CD8-positive, alpha-beta memory T cell (primary cell): Measurements from ENCODE around the gene HLTF. TPM values are rescaled to one million over a fixed set of nuclear protein-coding genes. Genes with fewer than 3 reads are reported as not detected.

Experiments used
- CTCF ChIA-PET: fragments of 350-600 bp; sonication (Branson Sonifier 250); formaldehyde crosslinking; loops from one replicate; lab custom pipeline; 2021; ENCODE audit warnings: antibody characterized with exemption; lab: Charles Lee
- POLR2A ChIA-PET: fragments of 350-600 bp; sonication (Branson Sonifier 250); formaldehyde crosslinking; loops from one replicate; lab custom pipeline; 2021; ENCODE audit warnings: antibody characterized with exemption; lab: Charles Lee
- DNase-seq, 5 donors: peaks; one replicate each; pipeline versions ENCODE4 v3.0.0 to v3.0.0-alpha.2; 2020 to 2022; ENCODE audit warnings: mixed read lengths in 1 of 5
- H3K27ac ChIP-seq: one replicate; pipeline ENCODE4 v1.7.0; 2013; ENCODE audit warnings: low read depth, mild to moderate bottlenecking, low read length, moderate library complexity
- H3K27me3 ChIP-seq: 2 replicates; pipeline ENCODE4 v1.7.0; 2013; ENCODE audit warnings: low read length, mild to moderate bottlenecking; ENCODE audit not compliant: insufficient read depth, poor library complexity, severe bottlenecking
- H3K36me3 ChIP-seq: 2 replicates; pipeline ENCODE4 v1.7.0; 2013; ENCODE audit warnings: mild to moderate bottlenecking, low read length, moderate library complexity; ENCODE audit not compliant: insufficient read depth
- H3K4me1 ChIP-seq: 2 replicates; pipeline ENCODE4 v1.7.0; 2013; ENCODE audit warnings: mild to moderate bottlenecking, low read length, moderate library complexity; ENCODE audit not compliant: insufficient read depth
- H3K4me3 ChIP-seq: 2 replicates; pipeline ENCODE4 v1.7.0; 2013; ENCODE audit warnings: mild to moderate bottlenecking, low read length
- H3K9me3 ChIP-seq: 2 replicates; pipeline ENCODE4 v1.7.0; 2013; ENCODE audit warnings: mild to moderate bottlenecking, low read length
- H3K27ac Mint-ChIP-seq, 8 donors: one replicate each; pipeline ENCODE4 v1.8.0; 2020 to 2021; ENCODE audit warnings: mixed read lengths in 8 of 8, mild to moderate bottlenecking in 6 of 8, inconsistent platforms in 3 of 8, moderate library complexity in 3 of 8
- H3K27me3 Mint-ChIP-seq, 2 donors: one replicate each; pipeline ENCODE4 v1.8.0; 2020 to 2021; ENCODE audit warnings: mixed read lengths in 2 of 2, mild to moderate bottlenecking in 1 of 2, moderate library complexity in 1 of 2
- H3K36me3 Mint-ChIP-seq, 3 donors: one replicate each; pipeline ENCODE4 v1.8.0; 2020 to 2021; ENCODE audit warnings: mixed read lengths in 3 of 3, inconsistent platforms in 1 of 3, mild to moderate bottlenecking in 1 of 3
- H3K4me1 Mint-ChIP-seq, 3 donors: one replicate each; pipeline ENCODE4 v1.8.0; 2020 to 2021; ENCODE audit warnings: mixed read lengths in 3 of 3, inconsistent platforms in 1 of 3, mild to moderate bottlenecking in 1 of 3
- H3K4me3 Mint-ChIP-seq, 7 donors: one replicate each; pipeline ENCODE4 v1.8.0; 2020 to 2021; ENCODE audit warnings: mixed read lengths in 7 of 7, mild to moderate bottlenecking in 6 of 7, moderate library complexity in 4 of 7, inconsistent platforms in 2 of 7
- H3K9me3 Mint-ChIP-seq, 5 donors: one replicate each; pipeline ENCODE4 v1.8.0; 2020 to 2022; ENCODE audit warnings: mixed read lengths in 5 of 5, mild to moderate bottlenecking in 3 of 5, moderate library complexity in 2 of 5, inconsistent platforms in 1 of 5
- polyA plus RNA-seq: library from polyadenylated mRNA; unstranded; fragments of 300-500 nt; fragmentation: Illumina TruSeq; gene quantifications from one replicate; pipeline ENCODE4 v1.2.3, GENCODE V29; 2021
- total RNA-seq, 2 experiments: library from RNA; stranded (reverse); gene quantifications; one replicate each; pipeline ENCODE4 v1.2.3, GENCODE V29; 2021

The HLTF gene
- total and polyA plus RNA-seq, 3 experiments from 2014 or later = 17.5 to 20.9 (median 18.6) TPM

DNA sequence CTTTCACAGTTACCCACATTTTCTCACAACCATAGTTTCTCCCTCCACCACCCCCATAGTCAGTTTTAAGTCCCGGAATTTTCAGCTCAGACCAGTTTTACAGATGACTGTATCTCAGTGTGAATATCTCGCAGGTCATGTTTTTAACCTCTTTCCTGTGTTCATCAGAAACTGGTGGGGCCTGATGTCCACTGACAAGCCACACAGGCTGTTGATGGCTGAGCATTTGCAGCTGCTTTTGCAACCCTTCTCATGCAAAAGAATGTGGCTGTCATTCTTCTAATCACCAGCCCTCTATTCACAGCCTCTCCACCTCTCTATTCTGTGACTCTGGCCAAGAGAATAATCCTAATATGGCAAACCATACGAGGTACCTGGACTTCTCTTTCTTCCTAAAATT lies 86.5 kb downstream of the HLTF start:
- H3K36me3 Mint-ChIP-seq = peaks cover 12 to 70% (median 15%) of the 10 kb centered on the region in 3 donors
- H3K9me3 ChIP-seq = no peaks in the 10 kb centered on the region
- H3K4me1 ChIP-seq = peaks cover 17% of the 10 kb centered on the region
- peaks cover 54 to 80% (median 74%) of the 10 kb centered on the region in 3 donors for H3K4me1 Mint-ChIP-seq
- peak overlapping the region; percentile 52 to 94 (median 78) for H3K27ac Mint-ChIP-seq
- no peaks in the 10 kb centered on the region for H3K27me3 Mint-ChIP-seq
- no peak for DNase-seq
- POLR2A ChIA-PET = interaction anchor here (1.2 kb wide), 1 partner anchor 9 kb away, joined by 5 read pairs; the partner anchor contains the start of gene GYG1
- peaks cover 12% of the 10 kb centered on the region for H3K36me3 ChIP-seq
- H3K27ac ChIP-seq = no peak overlapping the region
- H3K27me3 ChIP-seq = no peaks in the 10 kb centered on the region
- peak overlapping the region in 4 of 7 donors; percentile 13 to 57 (median 38) for H3K4me3 Mint-ChIP-seq
- CTCF ChIA-PET = interaction anchor here (1.4 to 3.6 kb wide), 2 partner anchors 8 to 10 kb away, joined by 3 to 12 read pairs; partner anchors contain the start of gene GYG1
- H3K9me3 Mint-ChIP-seq = no peaks in the 10 kb centered on the region
- no peak overlapping the region for H3K4me3 ChIP-seq

GRCh38 chr3:148998715-148999423 lies 87.5 kb downstream of the HLTF start:
- Histone ChIP-seq H3K27ac (no peak overlapping the region), H3K4me3 (no peak overlapping the region), H3K4me1 (peaks cover 10% of the 10 kb centered on the region), H3K9me3 (no peaks in the 10 kb centered on the region), H3K27me3 (no peaks in the 10 kb centered on the region), H3K36me3 (peaks cover 12% of the 10 kb centered on the region)
- Mint-ChIP-seq H3K4me3 (peak overlapping the region; percentile 48 to 82 (median 70)), H3K36me3 (peaks cover 12 to 72% (median 12%) of the 10 kb centered on the region in 3 donors), H3K27me3 (no peaks in the 10 kb centered on the region), H3K9me3 (no peaks in the 10 kb centered on the region), H3K27ac (peak overlapping the region; percentile 86 to 96 (median 92)), H3K4me1 (peaks cover 52 to 74% (median 72%) of the 10 kb centered on the region in 3 donors)
- DNase-seq = peak in 2 of 5 donors; percentile 20 to 48
- CTCF ChIA-PET = interaction anchor here (1.2 to 3.6 kb wide), 2 partner anchors 8 to 131 kb away, joined by 5 to 12 read pairs; partner anchors contain the start of genes GYG1 and HPS3
- POLR2A ChIA-PET = no interaction called here

- H3K36me3 ChIP-seq = peaks cover 12% of the 10 kb centered on the region
- H3K9me3 ChIP-seq = no peaks in the 10 kb centered on the region
- H3K4me3 ChIP-seq = no peak overlapping the region
- Mint-ChIP-seq H3K4me1 (peaks cover 54 to 75% (median 73%) of the 10 kb centered on the region in 3 donors), H3K9me3 (no peaks in the 10 kb centered on the region), H3K36me3 (peaks cover 9 to 74% (median 10%) of the 10 kb centered on the region in 3 donors), H3K27ac (peak overlapping the region; percentile 86 to 96 (median 92)), H3K27me3 (no peaks in the 10 kb centered on the region), H3K4me3 (peak overlapping the region in 5 of 7 donors; percentile 48 to 75 (median 70))
- DNase-seq = no peak
- no peak overlapping the region for H3K27ac ChIP-seq
- H3K4me1 ChIP-seq = peaks cover 16% of the 10 kb centered on the region
- no peaks in the 10 kb centered on the region for H3K27me3 ChIP-seq
- POLR2A ChIA-PET = interaction anchor here (0.5 kb wide), 1 partner anchor 11 kb away, joined by 3 read pairs; no protein-coding TSS in a partner anchor
- CTCF ChIA-PET = interaction anchor here (1.2 kb wide), 1 partner anchor 132 kb away, joined by 5 read pairs; the partner anchor contains the start of gene HPS3
Measured at GRCh38 chr3:148998297-148998696, 88.0 kb downstream of the HLTF start.

- ChIA-PET CTCF (no interaction called here), POLR2A (interaction anchor here (0.5 to 0.7 kb wide), 2 partner anchors 12 to 48 kb away, joined by 3 read pairs; no protein-coding TSS in a partner anchor)
- Histone ChIP-seq H3K4me3 (no peak overlapping the region), H3K36me3 (peaks cover 12% of the 10 kb centered on the region), H3K27me3 (no peaks in the 10 kb centered on the region), H3K9me3 (no peaks in the 10 kb centered on the region), H3K4me1 (peaks cover 23% of the 10 kb centered on the region), H3K27ac (no peak overlapping the region)
- Mint-ChIP-seq H3K27ac (peak overlapping the region; percentile 54 to 93 (median 88)), H3K9me3 (no peaks in the 10 kb centered on the region), H3K4me1 (peaks cover 60 to 82% (median 80%) of the 10 kb centered on the region in 3 donors), H3K4me3 (peak overlapping the region in 1 of 7 donors; percentile 23), H3K36me3 (peaks cover 9 to 74% (median 10%) of the 10 kb centered on the region in 3 donors), H3K27me3 (no peaks in the 10 kb centered on the region)
- no peak for DNase-seq
Measured at GRCh38 chr3:148997623-148998022, 88.7 kb downstream of the HLTF start.

DNA sequence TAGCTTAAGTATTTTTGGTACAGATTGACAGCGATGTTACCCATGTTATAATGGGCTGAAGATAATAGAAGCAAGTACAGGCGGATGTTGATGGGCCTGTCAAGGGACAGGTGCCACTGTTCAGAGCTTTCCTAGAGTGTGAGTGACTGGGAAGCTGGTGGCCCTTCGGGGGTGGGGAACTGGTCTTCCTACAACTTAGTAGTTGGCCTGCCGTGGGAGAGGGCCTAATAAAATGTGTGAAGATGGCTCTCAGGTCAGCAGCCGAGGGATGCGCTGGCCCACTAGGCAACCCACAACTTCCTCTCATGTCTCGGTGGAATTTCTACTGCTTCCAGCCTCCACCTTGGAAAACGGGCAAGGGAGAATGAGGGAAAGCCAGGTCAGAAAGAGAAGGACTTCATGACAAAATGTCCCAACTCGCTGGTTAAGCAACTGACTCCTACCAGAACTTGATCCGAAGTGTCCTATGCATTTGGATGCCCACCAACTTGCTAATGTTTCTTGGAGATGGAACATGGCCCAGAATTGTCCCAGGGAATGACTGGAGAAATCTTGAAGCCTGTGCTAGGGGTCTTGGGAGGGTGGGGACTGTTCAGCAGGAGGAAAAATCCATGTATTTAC lies 93.6 kb downstream of the HLTF start:
- H3K27ac ChIP-seq = no peak overlapping the region
- H3K36me3 ChIP-seq = peaks cover 3% of the 10 kb centered on the region
- H3K4me3 ChIP-seq = peak overlapping the region; percentile 53
- POLR2A ChIA-PET = interaction anchor here (0.8 to 3.5 kb wide), 7 partner anchors 11 to 1771 kb away, joined by 3 to 17 read pairs (median 3); no protein-coding TSS in a partner anchor
- no peak for DNase-seq
- peak overlapping the region; percentile 82 to 90 (median 84) for H3K4me3 Mint-ChIP-seq
- no peaks in the 10 kb centered on the region for H3K27me3 ChIP-seq
- H3K9me3 Mint-ChIP-seq = no peaks in the 10 kb centered on the region
- H3K27ac Mint-ChIP-seq = peak overlapping the region; percentile 79 to 95 (median 91)
- no peaks in the 10 kb centered on the region for H3K9me3 ChIP-seq
- CTCF ChIA-PET = interaction anchor here (0.7 to 3.1 kb wide), 9 partner anchors 8 to 158 kb away, joined by 3 to 14 read pairs (median 5); partner anchors contain the start of gene HPS3
- H3K4me1 Mint-ChIP-seq = peaks cover 51 to 63% (median 61%) of the 10 kb centered on the region in 3 donors
- H3K27me3 Mint-ChIP-seq = no peaks in the 10 kb centered on the region
- peaks cover 26% of the 10 kb centered on the region for H3K4me1 ChIP-seq
- peaks cover 6 to 49% (median 6%) of the 10 kb centered on the region in 3 donors for H3K36me3 Mint-ChIP-seq

DNA sequence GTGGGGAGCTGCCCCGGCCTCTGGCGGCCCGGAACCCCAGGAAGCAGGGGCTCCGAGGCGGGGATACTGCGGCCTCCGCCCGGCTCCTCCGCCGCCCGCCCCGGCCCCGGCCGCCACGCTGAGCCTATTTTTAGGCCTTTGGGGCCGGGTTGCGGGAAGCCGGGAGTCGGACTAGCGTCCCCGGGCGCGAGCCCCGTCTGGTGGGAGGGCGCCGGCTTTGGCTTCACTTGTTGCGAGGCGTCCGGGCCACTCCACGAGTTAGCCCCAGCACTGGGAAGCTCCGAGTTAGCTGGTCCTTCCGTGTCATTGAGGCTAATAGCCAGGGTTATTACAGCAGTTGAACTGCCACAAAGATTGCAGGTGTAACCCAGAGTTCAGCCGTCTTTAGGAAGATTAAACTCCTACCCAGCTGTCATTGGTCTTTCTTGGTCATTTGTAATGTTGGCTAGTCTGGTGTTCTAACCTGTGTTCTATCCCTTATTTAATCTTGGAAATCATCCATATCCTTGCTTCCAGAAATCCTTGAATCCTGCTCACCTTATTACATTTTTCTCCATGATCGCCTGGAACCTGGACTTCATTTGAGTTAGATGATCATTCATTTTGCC lies 94.2 kb downstream of the HLTF start:
- peaks cover 49 to 58% (median 55%) of the 10 kb centered on the region in 3 donors for H3K4me1 Mint-ChIP-seq
- no peaks in the 10 kb centered on the region for H3K27me3 Mint-ChIP-seq
- peaks cover 26% of the 10 kb centered on the region for H3K4me1 ChIP-seq
- peaks cover 6 to 44% (median 6%) of the 10 kb centered on the region in 3 donors for H3K36me3 Mint-ChIP-seq
- peak in 1 of 5 donors; percentile 12 for DNase-seq
- H3K9me3 Mint-ChIP-seq = no peaks in the 10 kb centered on the region
- peak overlapping the region; percentile 68 for H3K27ac ChIP-seq
- H3K36me3 ChIP-seq = peaks cover 3% of the 10 kb centered on the region
- H3K4me3 Mint-ChIP-seq = peak overlapping the region; percentile 82 to 90 (median 84)
- ChIA-PET POLR2A (interaction anchor here (0.8 to 3.5 kb wide), 9 partner anchors 8 to 1772 kb away, joined by 3 to 17 read pairs (median 4); partner anchors contain the start of gene HPS3), CTCF (interaction anchor here (0.7 to 3.1 kb wide), 12 partner anchors 9 to 159 kb away, joined by 3 to 14 read pairs (median 4); partner anchors contain the start of genes HLTF and HPS3)
- no peaks in the 10 kb centered on the region for H3K9me3 ChIP-seq
- peak overlapping the region; percentile 83 to 95 (median 91) for H3K27ac Mint-ChIP-seq
- H3K4me3 ChIP-seq = peak overlapping the region; percentile 53
- no peaks in the 10 kb centered on the region for H3K27me3 ChIP-seq
